HepG2 (cell line): ENCODE measurements around the gene CNNM3. TPM values are rescaled to one million over a fixed set of nuclear protein-coding genes. Genes with fewer than 3 reads are reported as not detected.

Experiments
- ATF7-NPFF ChIP-seq: sonication (generic); formaldehyde crosslinking; IDR thresholded peaks from 2 replicates; pipeline ENCODE4 v1.8.1; 2023; ENCODE audit warnings: mild to moderate bottlenecking, low read depth, missing genetic modification reagents, moderate library complexity
- FOXK2 ChIP-seq: fragments of 450-650 bp; IDR thresholded peaks from 2 replicates; pipeline ENCODE4 v1.6.1; 2016
- ISL2 ChIP-seq: sonication (generic); formaldehyde crosslinking; IDR thresholded peaks from 2 replicates; pipeline ENCODE4 v1.5.0; 2020; ENCODE audit warnings: missing genetic modification reagents
- MEF2D ChIP-seq: sonication (generic); formaldehyde crosslinking; IDR thresholded peaks from 2 replicates; pipeline ENCODE4 v1.5.1; 2020; ENCODE audit warnings: mild to moderate bottlenecking, missing genetic modification reagents
- RFX5 ChIP-seq: IDR thresholded peaks from 2 replicates; pipeline ENCODE4 v1.6.1; 2011; ENCODE audit warnings: low read depth, low read length, improper control_type of control experiment
- SETDB1 ChIP-seq: sonication (generic); formaldehyde crosslinking; IDR thresholded peaks from 2 replicates; pipeline ENCODE4 v1.5.1; 2020; ENCODE audit warnings: missing genetic modification reagents, mild to moderate bottlenecking, borderline replicate concordance
- SMC3 ChIP-seq: IDR thresholded peaks from 2 replicates; pipeline ENCODE4 v1.6.1; 2011; ENCODE audit warnings: low read length, improper control_type of control experiment
- SPEN ChIP-seq: sonication (generic); formaldehyde crosslinking; IDR thresholded peaks from 2 replicates; pipeline ENCODE4 v1.5.1; 2020; ENCODE audit warnings: low read depth, mild to moderate bottlenecking, missing genetic modification reagents
- SSRP1 ChIP-seq: IDR thresholded peaks from 2 replicates; pipeline ENCODE4 v1.6.1; 2016; ENCODE audit warnings: control low read depth
- U2AF2 ChIP-seq: fragments of 200-400 bp; formaldehyde crosslinking; IDR thresholded peaks from 2 replicates; pipeline ENCODE4 v1.6.1; 2017; ENCODE audit warnings: low read depth, mild to moderate bottlenecking, low read length
- WIZ ChIP-seq: sonication (generic); formaldehyde crosslinking; IDR thresholded peaks from 2 replicates; pipeline ENCODE4 v1.5.1; 2020; ENCODE audit warnings: mild to moderate bottlenecking, missing genetic modification reagents
- YEATS2 ChIP-seq: sonication (generic); formaldehyde crosslinking; IDR thresholded peaks from 2 replicates; pipeline ENCODE4 v1.4.0; 2020; ENCODE audit warnings: missing genetic modification reagents, borderline replicate concordance
- ZBTB3 ChIP-seq: sonication (generic); formaldehyde crosslinking; IDR thresholded peaks from 2 replicates; pipeline ENCODE4 v1.4.0; 2020; ENCODE audit warnings: low read depth, mild to moderate bottlenecking, moderate library complexity, missing genetic modification reagents, borderline replicate concordance
- ZMYM4 ChIP-seq: sonication (generic); formaldehyde crosslinking; IDR thresholded peaks from 2 replicates; pipeline ENCODE4 v1.8.1; 2023; ENCODE audit warnings: mild to moderate bottlenecking, missing genetic modification reagents
- ZNF143 ChIP-seq: sonication (generic); formaldehyde crosslinking; IDR thresholded peaks from 2 replicates; pipeline ENCODE4 v1.4.0; 2020; ENCODE audit warnings: missing genetic modification reagents
- ZNF264 ChIP-seq: sonication (generic); formaldehyde crosslinking; IDR thresholded peaks from 2 replicates; pipeline ENCODE4 v1.4.0; 2020; ENCODE audit warnings: missing genetic modification reagents
- ZNF557 ChIP-seq: sonication (generic); formaldehyde crosslinking; IDR thresholded peaks from 2 replicates; pipeline ENCODE4 v1.4.0; 2020; ENCODE audit warnings: missing genetic modification reagents
- ZNF564 ChIP-seq: sonication (generic); formaldehyde crosslinking; IDR thresholded peaks from 2 replicates; pipeline ENCODE4 v1.8.1; 2023; ENCODE audit warnings: mild to moderate bottlenecking, missing genetic modification reagents
- ZNF652 ChIP-seq: IDR thresholded peaks from 2 replicates; pipeline ENCODE4 v1.6.1; 2016; ENCODE audit warnings: low read depth, borderline replicate concordance
- ZNF773 ChIP-seq: sonication (generic); formaldehyde crosslinking; IDR thresholded peaks from 2 replicates; pipeline ENCODE4 v1.4.0; 2020; ENCODE audit warnings: missing genetic modification reagents, borderline replicate concordance
- ZNF788 ChIP-seq: sonication (generic); formaldehyde crosslinking; IDR thresholded peaks from 2 replicates; pipeline ENCODE4 v1.5.0; 2020; ENCODE audit warnings: mild to moderate bottlenecking, missing genetic modification reagents, borderline replicate concordance
- ZNF790 ChIP-seq: sonication (generic); formaldehyde crosslinking; IDR thresholded peaks from 2 replicates; pipeline ENCODE4 v1.8.0; 2022; ENCODE audit warnings: missing genetic modification reagents, mild to moderate bottlenecking, borderline replicate concordance
- ZNF83 ChIP-seq: sonication (generic); formaldehyde crosslinking; IDR thresholded peaks from 2 replicates; pipeline ENCODE4 v1.4.0; 2020; ENCODE audit warnings: missing genetic modification reagents, mild to moderate bottlenecking, borderline replicate concordance
- polyA plus RNA-seq, 8 experiments: library from polyadenylated mRNA; depleted of rRNA in 3 of 8; stranded (reverse) in 7 of 8; unstranded in 1 of 8; fragments of >200 nt; fragmentation: Illumina TruSeq in 4 of 8; extraction: Trizol in 4 of 8; gene quantifications; 2 replicates each; pipeline versions ENCODE4 v1.2.1 to v1.2.3, GENCODE V29; 2011 to 2016; ENCODE audit warnings: low read depth in 4 of 8, missing spikeins in 1 of 8, mixed read lengths in 1 of 8; ENCODE audit not compliant: insufficient read depth in 1 of 8
- total RNA-seq, 5 experiments: library from RNA; depleted of rRNA; stranded (reverse); fragments of >200 nt; fragmentation: Illumina TruSeq; extraction: Trizol; gene quantifications; 2 replicates each; pipeline ENCODE4 v1.2.3, GENCODE V29; 2016; ENCODE audit warnings: low read depth in 1 of 5
- TF ChIP-seq, protein P1 (sequence below): sonication (generic); formaldehyde crosslinking; IDR thresholded peaks from 2 replicates; pipeline ENCODE4 v1.4.0; 2020; ENCODE audit warnings: mild to moderate bottlenecking, low read depth, missing genetic modification reagents
- TF ChIP-seq, protein P2 (sequence below): sonication (generic); formaldehyde crosslinking; IDR thresholded peaks from 2 replicates; pipeline ENCODE4 v1.4.0; 2020; ENCODE audit warnings: missing genetic modification reagents, borderline replicate concordance
- TF ChIP-seq, protein P3 (sequence below): sonication (generic); formaldehyde crosslinking; IDR thresholded peaks from 2 replicates; pipeline ENCODE4 v1.8.0; 2022; ENCODE audit warnings: mild to moderate bottlenecking, missing genetic modification reagents, moderate library complexity

CNNM3 gene
- total and polyA plus RNA-seq, 2 of the 13 experiments (the other 11 are each of a cell fraction or from before 2014, with no cell fraction given) = 21.2 to 27.9 TPM

DNA sequence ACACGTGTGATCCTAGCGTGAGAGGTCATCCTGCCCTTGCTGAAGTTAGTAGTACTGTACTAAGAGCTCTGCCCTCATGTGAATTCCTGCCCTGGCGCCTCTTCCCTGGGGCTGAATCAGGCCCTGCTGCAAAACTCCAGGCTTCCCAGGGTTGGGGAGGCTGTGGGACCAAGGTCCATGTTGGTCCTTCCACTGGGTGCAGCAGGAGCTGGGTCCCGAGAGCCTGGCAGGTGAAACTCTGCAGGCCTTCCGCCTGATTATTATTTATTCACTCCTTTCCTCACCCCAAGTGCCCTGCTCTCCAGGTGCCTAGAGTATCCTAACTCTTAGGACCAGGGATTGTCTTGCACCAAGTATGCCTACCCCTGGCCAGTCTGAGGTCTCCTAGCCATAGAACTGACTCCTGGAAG lies 5.3 kb upstream of the CNNM3 start (continued):
- no peak for TF ChIP-seq ZNF143
- no peak for TF ChIP-seq ISL2
- TF ChIP-seq, protein P1, sequence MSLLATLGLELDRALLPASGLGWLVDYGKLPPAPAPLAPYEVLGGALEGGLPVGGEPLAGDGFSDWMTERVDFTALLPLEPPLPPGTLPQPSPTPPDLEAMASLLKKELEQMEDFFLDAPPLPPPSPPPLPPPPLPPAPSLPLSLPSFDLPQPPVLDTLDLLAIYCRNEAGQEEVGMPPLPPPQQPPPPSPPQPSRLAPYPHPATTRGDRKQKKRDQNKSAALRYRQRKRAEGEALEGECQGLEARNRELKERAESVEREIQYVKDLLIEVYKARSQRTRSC = no peak
- TF ChIP-seq SMC3 = no peak
- no peak for TF ChIP-seq ATF7-NPFF (CRISPR knock-in tag)
- TF ChIP-seq RFX5 = no peak
- no peak for TF ChIP-seq ZNF788
- no peak for TF ChIP-seq WIZ
- TF ChIP-seq, protein P2, sequence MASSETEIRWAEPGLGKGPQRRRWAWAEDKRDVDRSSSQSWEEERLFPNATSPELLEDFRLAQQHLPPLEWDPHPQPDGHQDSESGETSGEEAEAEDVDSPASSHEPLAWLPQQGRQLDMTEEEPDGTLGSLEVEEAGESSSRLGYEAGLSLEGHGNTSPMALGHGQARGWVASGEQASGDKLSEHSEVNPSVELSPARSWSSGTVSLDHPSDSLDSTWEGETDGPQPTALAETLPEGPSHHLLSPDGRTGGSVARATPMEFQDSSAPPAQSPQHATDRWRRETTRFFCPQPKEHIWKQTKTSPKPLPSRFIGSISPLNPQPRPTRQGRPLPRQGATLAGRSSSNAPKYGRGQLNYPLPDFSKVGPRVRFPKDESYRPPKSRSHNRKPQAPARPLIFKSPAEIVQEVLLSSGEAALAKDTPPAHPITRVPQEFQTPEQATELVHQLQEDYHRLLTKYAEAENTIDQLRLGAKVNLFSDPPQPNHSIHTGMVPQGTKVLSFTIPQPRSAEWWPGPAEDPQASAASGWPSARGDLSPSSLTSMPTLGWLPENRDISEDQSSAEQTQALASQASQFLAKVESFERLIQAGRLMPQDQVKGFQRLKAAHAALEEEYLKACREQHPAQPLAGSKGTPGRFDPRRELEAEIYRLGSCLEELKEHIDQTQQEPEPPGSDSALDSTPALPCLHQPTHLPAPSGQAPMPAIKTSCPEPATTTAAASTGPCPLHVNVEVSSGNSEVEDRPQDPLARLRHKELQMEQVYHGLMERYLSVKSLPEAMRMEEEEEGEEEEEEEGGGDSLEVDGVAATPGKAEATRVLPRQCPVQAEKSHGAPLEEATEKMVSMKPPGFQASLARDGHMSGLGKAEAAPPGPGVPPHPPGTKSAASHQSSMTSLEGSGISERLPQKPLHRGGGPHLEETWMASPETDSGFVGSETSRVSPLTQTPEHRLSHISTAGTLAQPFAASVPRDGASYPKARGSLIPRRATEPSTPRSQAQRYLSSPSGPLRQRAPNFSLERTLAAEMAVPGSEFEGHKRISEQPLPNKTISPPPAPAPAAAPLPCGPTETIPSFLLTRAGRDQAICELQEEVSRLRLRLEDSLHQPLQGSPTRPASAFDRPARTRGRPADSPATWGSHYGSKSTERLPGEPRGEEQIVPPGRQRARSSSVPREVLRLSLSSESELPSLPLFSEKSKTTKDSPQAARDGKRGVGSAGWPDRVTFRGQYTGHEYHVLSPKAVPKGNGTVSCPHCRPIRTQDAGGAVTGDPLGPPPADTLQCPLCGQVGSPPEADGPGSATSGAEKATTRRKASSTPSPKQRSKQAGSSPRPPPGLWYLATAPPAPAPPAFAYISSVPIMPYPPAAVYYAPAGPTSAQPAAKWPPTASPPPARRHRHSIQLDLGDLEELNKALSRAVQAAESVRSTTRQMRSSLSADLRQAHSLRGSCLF = no peak
- TF ChIP-seq, protein P3, sequence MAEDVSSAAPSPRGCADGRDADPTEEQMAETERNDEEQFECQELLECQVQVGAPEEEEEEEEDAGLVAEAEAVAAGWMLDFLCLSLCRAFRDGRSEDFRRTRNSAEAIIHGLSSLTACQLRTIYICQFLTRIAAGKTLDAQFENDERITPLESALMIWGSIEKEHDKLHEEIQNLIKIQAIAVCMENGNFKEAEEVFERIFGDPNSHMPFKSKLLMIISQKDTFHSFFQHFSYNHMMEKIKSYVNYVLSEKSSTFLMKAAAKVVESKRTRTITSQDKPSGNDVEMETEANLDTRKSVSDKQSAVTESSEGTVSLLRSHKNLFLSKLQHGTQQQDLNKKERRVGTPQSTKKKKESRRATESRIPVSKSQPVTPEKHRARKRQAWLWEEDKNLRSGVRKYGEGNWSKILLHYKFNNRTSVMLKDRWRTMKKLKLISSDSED (CRISPR knock-in tag) = no peak
- TF ChIP-seq ZNF773 (CRISPR knock-in tag) = no peak
- TF ChIP-seq U2AF2 = no peak
- TF ChIP-seq MEF2D = peak; percentile 82
- TF ChIP-seq YEATS2 (CRISPR knock-in tag) = no peak; the same call in 1 of the 2 replicates
- no peak for TF ChIP-seq ZBTB3 (CRISPR knock-in tag)
- TF ChIP-seq SETDB1 (CRISPR knock-in tag) = no peak
- no peak for TF ChIP-seq FOXK2
- peak; percentile 28; the same call in 1 of the 2 replicates for TF ChIP-seq ZNF564
- TF ChIP-seq ZNF264 = no peak
- TF ChIP-seq SPEN (CRISPR knock-in tag) = no peak; the same call in 1 of the 2 replicates
- no peak for TF ChIP-seq SSRP1 (CRISPR knock-in tag)
- TF ChIP-seq ZMYM4 (CRISPR knock-in tag) = no peak
- no peak for TF ChIP-seq ZNF790 (CRISPR knock-in tag)
- no peak for TF ChIP-seq ZNF557 (CRISPR knock-in tag)
- no peak for TF ChIP-seq ZNF652 (CRISPR knock-in tag)
- no peak for TF ChIP-seq ZNF83 (CRISPR knock-in tag)
